B cell (primary cell): ENCODE measurements around the gene UBE2J1. TPM values are rescaled to one million over a fixed set of nuclear protein-coding genes. Genes with fewer than 3 reads are reported as not detected.

Experiments used
- ATAC-seq: fragments of 200-7000 bp; cut with Tn5 transposase; one replicate; pipeline ENCODE4 v1.10.0; 2021; ENCODE audit warnings: low read depth, mild to moderate bottlenecking, moderate number of reproducible peaks, moderate library complexity
- CTCF ChIA-PET: fragments of 350-600 bp; sonication (Branson Sonifier 250); formaldehyde crosslinking; loops from one replicate; lab custom pipeline; 2021; ENCODE audit warnings: antibody characterized with exemption, inconsistent platforms; lab: Charles Lee
- POLR2A ChIA-PET: fragments of 350-600 bp; sonication (Branson Sonifier 250); formaldehyde crosslinking; loops from one replicate; lab custom pipeline; 2021; ENCODE audit warnings: antibody characterized with exemption; lab: Charles Lee
- DNase-seq: peaks from one replicate; pipeline ENCODE4 v3.0.0; 2013
- H2AFZ ChIP-seq: 2 replicates; pipeline ENCODE4 v1.6.1; 2012; ENCODE audit warnings: mild to moderate bottlenecking, low read depth, low read length; ENCODE audit not compliant: insufficient read depth, poor library complexity, severe bottlenecking
- H3K27ac ChIP-seq, 2 donors: 1 replicate in 1 of 2; 2 replicates in 1 of 2; pipeline ENCODE4 v1.5.1; 2012 to 2013; ENCODE audit warnings: low read length in 2 of 2, mild to moderate bottlenecking in 2 of 2, moderate library complexity in 1 of 2
- H3K27me3 ChIP-seq, 4 experiments: fragments of 200-600 bp in 1 of 4; sonication (generic) in 1 of 4; replicated peaks in 1 of 4; 1 replicate in 2 of 4; 2 replicates in 2 of 4; pipeline versions ENCODE4 v1.6.1 to v1.7.0; 2013 to 2016; ENCODE audit warnings: low read length in 3 of 4, mild to moderate bottlenecking in 2 of 4, mixed read lengths in 1 of 4, moderate library complexity in 1 of 4; ENCODE audit not compliant: insufficient read depth in 4 of 4, control insufficient read depth in 3 of 4; ENCODE audit errors: control extremely low read depth in 1 of 4
- H3K36me3 ChIP-seq, 2 experiments: replicated peaks in 1 of 2; 1 replicate in 1 of 2; 2 replicates in 1 of 2; pipeline versions ENCODE4 v1.6.1 to v1.7.1; 2013; ENCODE audit warnings: low read length in 1 of 2; ENCODE audit not compliant: insufficient read depth in 2 of 2, control insufficient read depth in 1 of 2; ENCODE audit errors: control extremely low read depth in 1 of 2, extremely low read depth in 1 of 2
- H3K4me1 ChIP-seq, 2 donors: fragments of 200-600 bp in 1 of 2; sonication (generic) in 1 of 2; 1 replicate in 1 of 2; 2 replicates in 1 of 2; pipeline versions ENCODE4 v1.5.1 to v1.6.1; 2013 to 2017; ENCODE audit warnings: low read length in 2 of 2; ENCODE audit not compliant: control insufficient read depth in 2 of 2, insufficient read depth in 2 of 2
- H3K4me2 ChIP-seq: replicated peaks from 2 replicates; pipeline ENCODE3; 2012; ENCODE audit warnings: mild to moderate bottlenecking, low read depth, low read length; ENCODE audit not compliant: poor library complexity, severe bottlenecking
- H3K4me3 ChIP-seq, 5 experiments: fragments of 200-600 bp in 1 of 5; sonication (generic) in 1 of 5; 1 replicate in 3 of 5; 2 replicates in 2 of 5; pipeline versions ENCODE4 v1.5.1 to v1.7.0; 2011 to 2016; ENCODE audit warnings: low read length in 4 of 5, mild to moderate bottlenecking in 4 of 5, low read depth in 2 of 5, control low read depth in 1 of 5, moderate library complexity in 1 of 5; ENCODE audit not compliant: insufficient read depth in 1 of 5; ENCODE audit errors: control extremely low read depth in 1 of 5, extremely low read depth in 1 of 5
- H3K79me2 ChIP-seq: fragments of 200-600 bp; sonication (generic); one replicate; pipeline ENCODE4 v1.6.0; 2016; ENCODE audit warnings: low read length; ENCODE audit not compliant: control insufficient read depth, insufficient read depth
- H3K9ac ChIP-seq: fragments of 200-600 bp; sonication (generic); 2 replicates; pipeline ENCODE4 v1.6.1; 2017; ENCODE audit warnings: mild to moderate bottlenecking, low read length, moderate library complexity
- H3K9me3 ChIP-seq, 3 donors: one replicate each; pipeline versions ENCODE4 v1.6.1 to v1.7.1; 2013; ENCODE audit warnings: low read length in 2 of 3; ENCODE audit not compliant: control insufficient read depth in 2 of 3, insufficient read depth in 1 of 3; ENCODE audit errors: control extremely low read depth in 1 of 3
- H4K20me1 ChIP-seq: 2 replicates; pipeline ENCODE4 v1.6.0; 2012; ENCODE audit warnings: mild to moderate bottlenecking, low read length; ENCODE audit not compliant: insufficient read depth, control insufficient read depth, poor library complexity, severe bottlenecking
- H3K27ac Mint-ChIP-seq: one replicate; pipeline ENCODE4 v1.8.0; 2021; ENCODE audit warnings: mixed read lengths
- H3K27me3 Mint-ChIP-seq: one replicate; pipeline ENCODE4 v1.8.0; 2021; ENCODE audit warnings: mixed read lengths
- H3K4me1 Mint-ChIP-seq: one replicate; pipeline ENCODE4 v1.8.0; 2021; ENCODE audit warnings: mixed read lengths
- H3K4me3 Mint-ChIP-seq: one replicate; pipeline ENCODE4 v1.8.0; 2021; ENCODE audit warnings: mixed read lengths
- H3K9me3 Mint-ChIP-seq: one replicate; pipeline ENCODE4 v1.8.0; 2022; ENCODE audit warnings: mixed read lengths; ENCODE audit not compliant: insufficient read depth
- EZH2 ChIP-seq: IDR thresholded peaks from 2 replicates; pipeline ENCODE4 v1.6.1; 2012; ENCODE audit warnings: borderline replicate concordance, low read depth, mild to moderate bottlenecking, moderate library complexity, low read length; ENCODE audit not compliant: insufficient read depth, poor library complexity, severe bottlenecking
- WGBS: methylation state at CpG from one replicate; pipeline ENCODE4 v1.1.5; 2013; ENCODE audit warnings: missing lambda C conversion rate; ENCODE audit not compliant: insufficient coverage; 5-methylcytosine and 5-hydroxymethylcytosine counted together
- intact Hi-C: fragments of 100-400 bp; cut with micrococcal nuclease; formaldehyde crosslinking; loops from one replicate; pipeline ENCODE4 v1.10.0; 2022
- polyA plus RNA-seq: library from polyadenylated mRNA; depleted of rRNA; stranded (reverse); fragments of >200 nt; gene quantifications from 2 replicates; pipeline ENCODE4 v1.2.3, GENCODE V29; 2012
- total RNA-seq, 2 donors: library from RNA; stranded (reverse); fragments of 120-200 nt in 1 of 2; gene quantifications; 1 replicate in 1 of 2; 2 replicates in 1 of 2; pipeline versions ENCODE4 v1.2.3 to v1.2.4, GENCODE V29; 2013 to 2022
- TF ChIP-seq, protein P1 (sequence below): fragments of 200-600 bp; IDR thresholded peaks from one replicate; pipeline ENCODE4 v1.8.0; 2022; ENCODE audit warnings: antibody characterized with exemption, mild to moderate bottlenecking

UBE2J1 gene
- total and polyA plus RNA-seq, 2 donors (not counting 1 experiment from before 2014, with no cell fraction given): 31.1 to 55.6 TPM

- Mint-ChIP-seq H3K9me3 (no peaks in the 10 kb centered on the region), H3K27ac (no peak within 1 kb of the TSS), H3K27me3 (no peaks in the 10 kb centered on the region), H3K4me1 (peaks cover 28% of the 10 kb centered on the region), H3K4me3 (no peak within 1 kb of the TSS)
- Histone ChIP-seq H3K79me2 (no peaks in the 10 kb centered on the region), H3K4me2 (no peak within 1 kb of the TSS), H3K9ac (no peak within 1 kb of the TSS), H3K9me3 (no peaks in the 10 kb centered on the region), H3K27me3 (no peaks in the 10 kb centered on the region), H4K20me1 (peaks cover 8% of the 10 kb centered on the region), H3K27ac (no peak within 1 kb of the TSS), H2AFZ (no peak within 1 kb of the TSS), H3K4me3 (no peak within 1 kb of the TSS), H3K4me1 (peaks cover 5 to 6% of the 10 kb centered on the region in 2 donors), H3K36me3 (peaks cover 4 to 7% of the 10 kb centered on the region in 2 experiments)
- TF ChIP-seq, protein P1, sequence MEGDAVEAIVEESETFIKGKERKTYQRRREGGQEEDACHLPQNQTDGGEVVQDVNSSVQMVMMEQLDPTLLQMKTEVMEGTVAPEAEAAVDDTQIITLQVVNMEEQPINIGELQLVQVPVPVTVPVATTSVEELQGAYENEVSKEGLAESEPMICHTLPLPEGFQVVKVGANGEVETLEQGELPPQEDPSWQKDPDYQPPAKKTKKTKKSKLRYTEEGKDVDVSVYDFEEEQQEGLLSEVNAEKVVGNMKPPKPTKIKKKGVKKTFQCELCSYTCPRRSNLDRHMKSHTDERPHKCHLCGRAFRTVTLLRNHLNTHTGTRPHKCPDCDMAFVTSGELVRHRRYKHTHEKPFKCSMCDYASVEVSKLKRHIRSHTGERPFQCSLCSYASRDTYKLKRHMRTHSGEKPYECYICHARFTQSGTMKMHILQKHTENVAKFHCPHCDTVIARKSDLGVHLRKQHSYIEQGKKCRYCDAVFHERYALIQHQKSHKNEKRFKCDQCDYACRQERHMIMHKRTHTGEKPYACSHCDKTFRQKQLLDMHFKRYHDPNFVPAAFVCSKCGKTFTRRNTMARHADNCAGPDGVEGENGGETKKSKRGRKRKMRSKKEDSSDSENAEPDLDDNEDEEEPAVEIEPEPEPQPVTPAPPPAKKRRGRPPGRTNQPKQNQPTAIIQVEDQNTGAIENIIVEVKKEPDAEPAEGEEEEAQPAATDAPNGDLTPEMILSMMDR: no peak
- no peak for TF ChIP-seq EZH2
- DNase-seq (no peak), ATAC-seq (no peak)
- CTCF ChIA-PET: no interaction called here
- POLR2A ChIA-PET: no interaction called here
- intact Hi-C loops: no loop called here
- WGBS: no CpG with 5 or more reads among the region's 6 CpGs
Measured at GRCh38 chr6:89315249-89315885, 37.2 kb downstream of the UBE2J1 start, which contains the start of gene GABRR2. Gene GABRR2, minus strand, starts transcription at chr6:89315299. Its CDS starts 134 bp downstream, at chr6:89315165.

GRCh38 chr6:89314692-89315091 is 37.8 kb downstream of the UBE2J1 start:
- peaks cover 8% of the 10 kb centered on the region for H4K20me1 ChIP-seq
- H3K79me2 ChIP-seq: no peaks in the 10 kb centered on the region
- CTCF ChIA-PET: no interaction called here
- H2AFZ ChIP-seq: no peak overlapping the region
- H3K9ac ChIP-seq: no peak overlapping the region
- peaks cover 22% of the 10 kb centered on the region for H3K4me1 Mint-ChIP-seq
- peaks cover 5 to 6% of the 10 kb centered on the region in 2 donors for H3K4me1 ChIP-seq
- H3K4me3 ChIP-seq: no peak overlapping the region
- no peak overlapping the region for H3K4me2 ChIP-seq
- no peaks in the 10 kb centered on the region for H3K9me3 ChIP-seq
- H3K36me3 ChIP-seq: peaks cover 3 to 7% of the 10 kb centered on the region in 2 experiments
- DNase-seq (no peak), ATAC-seq (no peak)
- H3K27ac Mint-ChIP-seq: no peak overlapping the region
- POLR2A ChIA-PET: no interaction called here
- no peaks in the 10 kb centered on the region for H3K27me3 ChIP-seq
- TF ChIP-seq EZH2: no peak
- TF ChIP-seq, protein P1: no peak
- WGBS: 98% methylated on average over 5 of the region's 7 CpGs
- H3K9me3 Mint-ChIP-seq: no peaks in the 10 kb centered on the region
- intact Hi-C loops: no loop called here
- H3K27ac ChIP-seq: no peak overlapping the region
- H3K4me3 Mint-ChIP-seq: no peak overlapping the region
- no peaks in the 10 kb centered on the region for H3K27me3 Mint-ChIP-seq
